Astrocyte (in vitro differentiated cells and primary cell): ENCODE measurements around the gene TUT1.

Experiments used
- CTCF ChIP-seq: IDR thresholded peaks from 2 replicates; pipeline ENCODE4 v1.5.1; 2011; ENCODE audit warnings: low read depth, mild to moderate bottlenecking, inconsistent platforms, low read length, moderate library complexity; ENCODE audit not compliant: insufficient read depth
- EZH2 ChIP-seq: IDR thresholded peaks from 2 replicates; pipeline ENCODE4 v1.6.1; 2012; ENCODE audit warnings: mild to moderate bottlenecking, low read length, inconsistent platforms; ENCODE audit not compliant: insufficient read depth

- no peak for TF ChIP-seq CTCF
- TF ChIP-seq EZH2: no peak
Measured at GRCh38 chr11:62621567-62622470, 30.5 kb upstream of the TUT1 start, which contains the start of gene B3GAT3.
